Ovary (tissue), 9 donors: ENCODE results near the gene RAD21L1. TPM values are rescaled to one million over a fixed set of nuclear protein-coding genes. Genes with fewer than 3 reads are reported as not detected.
"Not testable (repeated sequence)": the region's sequence is repeated elsewhere in the genome, so short reads cannot be mapped to it uniquely, and the experiment has no call there.

Source experiments
- DNase-seq, 5 donors: peaks; one replicate each; pipeline ENCODE4 v3.0.0-alpha.2; 2019 to 2020
- H3K27ac ChIP-seq, 2 donors: fragments of 200-600 bp; one replicate each; pipeline versions ENCODE4 v1.5.1 to v1.8.0; 2019 to 2022
- H3K27me3 ChIP-seq: fragments of 200-600 bp; one replicate; pipeline ENCODE4 v1.8.0; 2022
- H3K36me3 ChIP-seq: fragments of 200-600 bp; sonication (generic); one replicate; pipeline ENCODE4 v1.5.1; 2019
- H3K4me1 ChIP-seq: one replicate; pipeline ENCODE4 v1.8.1; 2013; ENCODE audit warnings: mild to moderate bottlenecking, moderate library complexity; ENCODE audit not compliant: insufficient read depth
- H3K4me3 ChIP-seq: fragments of 200-600 bp; sonication (generic); one replicate; pipeline ENCODE4 v1.5.1; 2017
- H3K9me3 ChIP-seq, 2 donors: fragments of 200-600 bp in 1 of 2; sonication (generic) in 1 of 2; one replicate each; pipeline versions ENCODE4 v1.5.1 to v1.8.1; 2013 to 2019; ENCODE audit warnings: mild to moderate bottlenecking in 1 of 2, moderate library complexity in 1 of 2
- CTCF ChIP-seq, 3 donors: fragments of 450-650 bp in 2 of 3; fragments of 200-600 bp in 1 of 3; IDR thresholded peaks; one replicate each; pipeline versions ENCODE4 v1.5.1 to v1.8.0; 2016 to 2022; ENCODE audit warnings: antibody characterized with exemption in 3 of 3, mild to moderate bottlenecking in 1 of 3
- EP300 ChIP-seq: sonication (generic); formaldehyde crosslinking; IDR thresholded peaks from one replicate; pipeline ENCODE4 v1.6.1; 2017; ENCODE audit warnings: antibody characterized with exemption
- POLR2A ChIP-seq: fragments of 450-650 bp; IDR thresholded peaks from one replicate; pipeline ENCODE4 v1.6.1; 2017; ENCODE audit warnings: antibody characterized with exemption, mild to moderate bottlenecking, moderate library complexity
- WGBS, 3 donors: extraction: QIAGEN DNeasy Blood & Tissue Kit in 1 of 3; methylation state at CpG; one replicate each; pipeline versions ENCODE4 v1.1.5 to v1.1.7; 2013 to 2017; 5-methylcytosine and 5-hydroxymethylcytosine counted together
- intact Hi-C, 4 donors: fragments of 100-400 bp; cut with DNase I; formaldehyde crosslinking; loops; one replicate each; pipeline versions ENCODE4 v1.11.0 to v1.15.1; 2022 to 2023
- polyA plus RNA-seq, 2 donors: library from polyadenylated mRNA; stranded (reverse); fragments of 200-250 nt in 1 of 2; fragments of 350-450 nt in 1 of 2; fragmentation: Illumina TruSeq in 1 of 2; extraction: RNeasy Lipid Tissue Mini Kit (QIAGEN cat#74804) in 1 of 2; gene quantifications; one replicate each; pipeline ENCODE4 v1.2.3, GENCODE V29; 2013 to 2014
- total RNA-seq, 7 donors: library from RNA; depleted of rRNA in 2 of 7; stranded (reverse); fragments of >200 nt in 2 of 7; fragmentation: NEBNext Ultra II Directional in 3 of 7; extraction: Animal tissue kit (Norgen Biotek cat#: 25700) in 3 of 7; gene quantifications; one replicate each; pipeline versions ENCODE4 v1.1.0 to v1.2.4, GENCODE V29; 2016 to 2023
- donor health status: DM: no; HTN: no; CAD: no; lungs with moderate emphysema.
- donor health status: DM: no; HTN: no; CAD: no.
- donor health status: Bipolar disorder and iron deficiency.
- donor health status: DM: yes; HTN: yes; CAD: no.
- donor health status: DM: no; HTN: no; CAD: no.
- donor health status: DM: yes; HTN: yes; CAD: no.

The RAD21L1 gene
- total and polyA plus RNA-seq, 9 donors: not detected

- Histone ChIP-seq H3K9me3 (no peaks in the 10 kb centered on the region), H3K4me3 (no peak overlapping the region), H3K36me3 (no peaks in the 10 kb centered on the region), H3K27ac (no peak overlapping the region), H3K4me1 (no peaks in the 10 kb centered on the region), H3K27me3 (no peaks in the 10 kb centered on the region)
- 78 to 92% (median 80%) methylated on average over 3 of the region's 3 CpGs for WGBS, 3 donors
- TF ChIP-seq EP300: no peak
- no peak for TF ChIP-seq CTCF (IDR thresholded peaks at IDR 0.05)
- TF ChIP-seq POLR2A: no peak
- DNase-seq: no peak
- intact Hi-C loops: loop anchor here in 1 of 4 donors (5.0 kb wide), 1 partner anchor 80 kb away; no protein-coding TSS in a partner anchor
These were observed 16.3 kb downstream of the RAD21L1 start for GRCh38 chr20:1242099-1242498.

- intact Hi-C loops: loop anchor here in 1 of 4 donors (5.0 kb wide), 1 partner anchor 80 kb away; no protein-coding TSS in a partner anchor
- WGBS, 3 donors: 28 to 32% (median 30%) methylated on average over 2 of the region's 2 CpGs
- no peak overlapping the region for H3K4me3 ChIP-seq
- no peaks in the 10 kb centered on the region for H3K27me3 ChIP-seq
- no peak for DNase-seq
- H3K27ac ChIP-seq: no peak overlapping the region
- TF ChIP-seq CTCF (IDR thresholded peaks at IDR 0.05) (no peak), EP300 (no peak), POLR2A (no peak)
- no peaks in the 10 kb centered on the region for H3K4me1 ChIP-seq
- H3K36me3 ChIP-seq: no peaks in the 10 kb centered on the region
- no peaks in the 10 kb centered on the region for H3K9me3 ChIP-seq
These were observed 16.7 kb downstream of the RAD21L1 start for GRCh38 chr20:1242530-1242929.

- H3K27me3 ChIP-seq: no peaks in the 10 kb centered on the region
- H3K36me3 ChIP-seq: no peaks in the 10 kb centered on the region
- no peak overlapping the region for H3K27ac ChIP-seq
- H3K4me3 ChIP-seq: no peak overlapping the region
- intact Hi-C loops: no loop called here
- no peaks in the 10 kb centered on the region for H3K4me1 ChIP-seq
- TF ChIP-seq POLR2A (no peak), CTCF (IDR thresholded peaks at IDR 0.05) (no peak), EP300 (no peak)
- DNase-seq: no peak
- H3K9me3 ChIP-seq: no peaks in the 10 kb centered on the region
- 35 to 48% (median 38%) methylated on average over 2 of the region's 2 CpGs for WGBS, 3 donors
These were observed 19.7 kb downstream of the RAD21L1 start for GRCh38 chr20:1245578-1245977.

GRCh38 chr20:1247689-1248088 is 21.8 kb downstream of the RAD21L1 start:
- no peak for DNase-seq
- Histone ChIP-seq H3K27ac (no peak overlapping the region), H3K27me3 (no peaks in the 10 kb centered on the region), H3K36me3 (no peaks in the 10 kb centered on the region), H3K4me1 (no peaks in the 10 kb centered on the region), H3K9me3 (no peaks in the 10 kb centered on the region), H3K4me3 (no peak overlapping the region)
- TF ChIP-seq CTCF (IDR thresholded peaks at IDR 0.05): no peak
- no peak for TF ChIP-seq POLR2A
- no peak for TF ChIP-seq EP300
- intact Hi-C loops: no loop called here

- 94 to 98% (median 97%) methylated on average over 2 of the region's 2 CpGs for WGBS, 3 donors
- DNase-seq, H3K9me3 ChIP-seq, H3K27ac ChIP-seq, H3K36me3 ChIP-seq, H3K4me3 ChIP-seq, H3K27me3 ChIP-seq, intact Hi-C loops, H3K4me1 ChIP-seq: not testable (repeated sequence)
These were observed 24.4 kb downstream of the RAD21L1 start for GRCh38 chr20:1250282-1250681.
